GM23248 (cell line): Measurements from ENCODE around the gene MGAT4C. TPM values are rescaled to one million over a fixed set of nuclear protein-coding genes. Genes with fewer than 3 reads are reported as not detected.

Source experiments
- DNase-seq: peaks from one replicate; pipeline ENCODE4 v3.0.0-alpha.2; 2015
- H2AFZ ChIP-seq: fragments of 200-600 bp; sonication (generic); 2 replicates; pipeline ENCODE4 v1.6.1; 2016; ENCODE audit warnings: antibody characterized with exemption
- H3F3A ChIP-seq: fragments of 200-600 bp; sonication (generic); 2 replicates; pipeline ENCODE4 v1.6.1; 2016; ENCODE audit warnings: mild to moderate bottlenecking, antibody characterized with exemption, mixed run types; ENCODE audit not compliant: insufficient read depth
- H3K27ac ChIP-seq: fragments of 200-600 bp; sonication (generic); 2 replicates; pipeline ENCODE4 v1.5.1; 2016; ENCODE audit warnings: mild to moderate bottlenecking
- H3K27me3 ChIP-seq: fragments of 200-600 bp; sonication (generic); replicated peaks from 2 replicates; pipeline ENCODE4 v1.6.1; 2016; ENCODE audit warnings: mild to moderate bottlenecking; ENCODE audit not compliant: insufficient read depth
- H3K36me3 ChIP-seq: fragments of 200-600 bp; sonication (generic); 2 replicates; pipeline ENCODE4 v1.6.1; 2016; ENCODE audit warnings: low read depth, mild to moderate bottlenecking
- H3K4me1 ChIP-seq: fragments of 200-600 bp; sonication (generic); 2 replicates; pipeline ENCODE4 v1.6.1; 2016; ENCODE audit warnings: mild to moderate bottlenecking; ENCODE audit not compliant: insufficient read depth
- H3K4me2 ChIP-seq: fragments of 200-600 bp; sonication (generic); one replicate; pipeline ENCODE4 v1.6.1; 2016; ENCODE audit warnings: mild to moderate bottlenecking; ENCODE audit not compliant: unreplicated experiment
- H3K4me3 ChIP-seq: fragments of 200-600 bp; sonication (generic); 2 replicates; pipeline ENCODE4 v1.5.1; 2016; ENCODE audit warnings: mild to moderate bottlenecking
- H3K79me2 ChIP-seq: fragments of 200-600 bp; sonication (generic); 2 replicates; pipeline ENCODE4 v1.6.1; 2016; ENCODE audit warnings: mild to moderate bottlenecking; ENCODE audit not compliant: insufficient read depth
- H3K9ac ChIP-seq: fragments of 200-600 bp; sonication (generic); 2 replicates; pipeline ENCODE4 v1.6.1; 2016; ENCODE audit warnings: mild to moderate bottlenecking
- H3K9me2 ChIP-seq: fragments of 200-600 bp; sonication (generic); 2 replicates; pipeline ENCODE4 v1.6.1; 2016; ENCODE audit warnings: mixed run types, mild to moderate bottlenecking, moderate library complexity; ENCODE audit not compliant: insufficient read depth
- H3K9me3 ChIP-seq: fragments of 200-600 bp; sonication (generic); one replicate; pipeline ENCODE4 v1.6.1; 2017; ENCODE audit warnings: low read depth
- H4K20me1 ChIP-seq: fragments of 200-600 bp; sonication (generic); 2 replicates; pipeline ENCODE4 v1.6.0; 2016; ENCODE audit not compliant: insufficient read depth
- EZH2 ChIP-seq: fragments of 200-600 bp; sonication (generic); IDR thresholded peaks from 2 replicates; pipeline ENCODE4 v1.6.1; 2018; ENCODE audit warnings: antibody characterized with exemption, mild to moderate bottlenecking; ENCODE audit not compliant: insufficient read depth, poor library complexity, severe bottlenecking
- EZH2phosphoT487 ChIP-seq: fragments of 200-600 bp; sonication (generic); IDR thresholded peaks from 2 replicates; pipeline ENCODE4 v1.6.1; 2018; ENCODE audit warnings: antibody characterized with exemption, moderate library complexity, mild to moderate bottlenecking, low read depth; ENCODE audit not compliant: insufficient read depth
- WGBS, 2 experiments: methylation state at CpG; one replicate each; pipeline ENCODE4 v1.1.6; 2015 to 2017; ENCODE audit warnings: low lambda C conversion rate in 2 of 2, low coverage in 1 of 2; ENCODE audit errors: missing lambda C conversion rate in 2 of 2; 5-methylcytosine and 5-hydroxymethylcytosine counted together
- in situ Hi-C: fragments of 300-500 bp; cut with MboI; formaldehyde crosslinking; loops from 2 replicates; pipeline ENCODE4 v1.15.0; 2020
- polyA plus RNA-seq: library from polyadenylated mRNA; unstranded; fragments of >200 nt; fragmentation: Nextera tagmentation; extraction: Ambion mirVana; gene quantifications from 2 replicates; pipeline ENCODE4 v1.2.1, GENCODE V29; 2016
- total RNA-seq: library from RNA; depleted of rRNA; stranded (reverse); fragments of >200 nt; shearing (Covaris generic); gene quantifications from 2 replicates; pipeline ENCODE4 v1.2.3, GENCODE V29; 2014

Gene MGAT4C
- total and polyA plus RNA-seq, 2 experiments from 2014 or later = not detected

- H3K4me2 ChIP-seq = no peak overlapping the region
- 11 to 15% methylated on average over 30 to 38 of the region's 38 CpGs for whole genome bisulfite sequencing, 2 experiments
- H3K9me3 ChIP-seq = no peaks in the 10 kb centered on the region
- no peak overlapping the region for H3K9ac ChIP-seq
- no peaks in the 10 kb centered on the region for H3F3A ChIP-seq
- H3K9me2 ChIP-seq = no peaks in the 10 kb centered on the region
- no peak overlapping the region for H2AFZ ChIP-seq
- H3K4me3 ChIP-seq = no peak overlapping the region
- H3K27ac ChIP-seq = no peak overlapping the region
- TF ChIP-seq EZH2 = no peak
- TF ChIP-seq EZH2phosphoT487 = no peak
- no peaks in the 10 kb centered on the region for H3K27me3 ChIP-seq
- no peaks in the 10 kb centered on the region for H4K20me1 ChIP-seq
- in situ Hi-C loops = no loop called here
- H3K79me2 ChIP-seq = no peaks in the 10 kb centered on the region
- no peaks in the 10 kb centered on the region for H3K4me1 ChIP-seq
- DNase-seq = no peak
- no peaks in the 10 kb centered on the region for H3K36me3 ChIP-seq
Measured at GRCh38 chr12:86264451-86265328, 8.5 kb upstream of the MGAT4C start.

- Histone ChIP-seq H4K20me1 (no peaks in the 10 kb centered on the region), H3K4me3 (no peak overlapping the region), H3K9ac (no peak overlapping the region), H3K4me1 (no peaks in the 10 kb centered on the region), H3K9me2 (no peaks in the 10 kb centered on the region), H3K27ac (no peak overlapping the region), H3F3A (no peaks in the 10 kb centered on the region), H3K36me3 (no peaks in the 10 kb centered on the region), H3K79me2 (no peaks in the 10 kb centered on the region), H2AFZ (no peak overlapping the region), H3K9me3 (no peaks in the 10 kb centered on the region), H3K27me3 (no peaks in the 10 kb centered on the region), H3K4me2 (no peak overlapping the region)
- WGBS, 2 experiments = 39 to 46% methylated on average over 2 of the region's 2 CpGs
- no peak for DNase-seq
- in situ Hi-C loops = no loop called here
- TF ChIP-seq EZH2 (no peak), EZH2phosphoT487 (no peak)
Measured at GRCh38 chr12:86261578-86261977, 5.4 kb upstream of the MGAT4C start.

- H2AFZ ChIP-seq = no peak overlapping the region
- no peaks in the 10 kb centered on the region for H3F3A ChIP-seq
- 11 to 12% methylated on average over 1 of the region's 1 CpG for WGBS, 2 experiments
- no peak overlapping the region for H3K27ac ChIP-seq
- no peaks in the 10 kb centered on the region for H3K36me3 ChIP-seq
- in situ Hi-C loops = no loop called here
- H4K20me1 ChIP-seq = no peaks in the 10 kb centered on the region
- no peak overlapping the region for H3K9ac ChIP-seq
- no peaks in the 10 kb centered on the region for H3K79me2 ChIP-seq
- no peaks in the 10 kb centered on the region for H3K27me3 ChIP-seq
- no peak for TF ChIP-seq EZH2
- TF ChIP-seq EZH2phosphoT487 = no peak
- DNase-seq = peak; percentile 5
- no peaks in the 10 kb centered on the region for H3K9me3 ChIP-seq
- H3K4me1 ChIP-seq = no peaks in the 10 kb centered on the region
- H3K4me2 ChIP-seq = no peak overlapping the region
- no peaks in the 10 kb centered on the region for H3K9me2 ChIP-seq
- no peak overlapping the region for H3K4me3 ChIP-seq
Measured at GRCh38 chr12:86261142-86261541, 5.0 kb upstream of the MGAT4C start.

GRCh38 chr12:86260183-86260582, 4.0 kb upstream of the MGAT4C start:
- WGBS, 2 experiments = 5 to 6% methylated on average over 2 of the region's 2 CpGs
- H3F3A ChIP-seq = no peaks in the 10 kb centered on the region
- no peaks in the 10 kb centered on the region for H3K27me3 ChIP-seq
- H3K9me3 ChIP-seq = no peaks in the 10 kb centered on the region
- H2AFZ ChIP-seq = no peak overlapping the region
- no peaks in the 10 kb centered on the region for H3K4me1 ChIP-seq
- H3K9me2 ChIP-seq = no peaks in the 10 kb centered on the region
- H3K4me2 ChIP-seq = no peak overlapping the region
- H4K20me1 ChIP-seq = no peaks in the 10 kb centered on the region
- no peaks in the 10 kb centered on the region for H3K79me2 ChIP-seq
- H3K9ac ChIP-seq = no peak overlapping the region
- DNase-seq = no peak
- no peak overlapping the region for H3K4me3 ChIP-seq
- H3K36me3 ChIP-seq = no peaks in the 10 kb centered on the region
- no peak overlapping the region for H3K27ac ChIP-seq
- in situ Hi-C loops = no loop called here
- no peak for TF ChIP-seq EZH2phosphoT487
- no peak for TF ChIP-seq EZH2
